Erythroblast (primary cell): ENCODE measurements around the gene SYNM.

Experiments used
- DNase-seq, 2 experiments: peaks; one replicate each; lab custom pipeline; 2025; lab: John Stamatoyannopoulos, UW
- GATA1 ChIP-seq: IDR thresholded peaks from 2 replicates; pipeline ENCODE4 v1.6.1; 2011; ENCODE audit warnings: low read depth, mild to moderate bottlenecking, control low read depth, low read length, moderate library complexity
- POLR2A ChIP-seq: IDR thresholded peaks from 2 replicates; pipeline ENCODE4 v1.6.1; 2011; ENCODE audit warnings: mild to moderate bottlenecking, low read length

The SYNM gene

GRCh38 chr15:99143242-99143641, 38.4 kb downstream of the SYNM start:
- TF ChIP-seq GATA1: no peak
- no peak for TF ChIP-seq POLR2A
- DNase-seq: no peak

GRCh38 chr15:99143655-99144610, 39.1 kb downstream of the SYNM start:
- no peak for TF ChIP-seq POLR2A
- TF ChIP-seq GATA1: no peak
- DNase-seq: no peak

DNA sequence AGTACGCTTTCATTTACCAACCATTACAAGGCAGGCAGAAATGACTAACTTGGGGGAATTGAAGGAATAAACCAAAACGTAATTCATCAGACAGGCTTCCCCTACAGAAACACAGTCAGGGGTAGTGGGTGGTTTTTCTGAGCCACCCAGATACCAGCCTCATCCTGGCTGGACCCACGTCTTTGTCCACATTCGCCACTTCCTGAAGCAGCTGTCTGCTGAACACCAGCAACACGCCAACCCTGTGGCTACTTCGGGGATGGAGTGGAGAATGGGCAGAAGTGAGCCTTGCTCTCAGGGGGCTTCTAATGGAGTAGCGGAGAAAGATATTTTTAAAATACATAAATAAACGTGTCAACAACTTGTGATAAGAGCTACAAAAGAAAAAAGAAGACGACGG, 40.1 kb downstream of the SYNM start:
- DNase-seq: no peak
- no peak for TF ChIP-seq POLR2A
- TF ChIP-seq GATA1: no peak

GRCh38 chr15:99145778-99146177, 40.9 kb downstream of the SYNM start:
- no peak for DNase-seq
- TF ChIP-seq GATA1 (no peak), POLR2A (no peak)

DNA sequence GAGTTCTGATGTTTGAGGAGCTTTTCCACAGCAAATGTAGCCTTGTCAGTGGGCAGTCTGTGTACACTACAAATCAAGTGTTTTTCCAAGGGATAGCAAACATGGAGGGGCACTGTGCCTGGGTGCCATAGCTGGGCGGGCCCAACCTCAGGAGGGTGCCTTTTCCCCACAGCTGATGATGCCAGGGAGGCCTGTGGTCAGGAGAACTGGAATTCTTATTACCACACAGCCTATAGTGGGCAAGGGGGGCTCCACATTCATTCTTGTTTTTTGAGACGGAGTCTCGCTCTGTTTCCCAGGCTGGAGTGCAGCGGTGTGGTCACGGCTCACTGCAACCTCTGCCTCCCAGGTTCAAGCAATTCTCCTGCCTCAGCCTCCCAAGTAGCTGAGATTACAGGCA, 41.8 kb downstream of the SYNM start:
- DNase-seq: no peak
- TF ChIP-seq GATA1 (no peak), POLR2A (no peak)

DNA sequence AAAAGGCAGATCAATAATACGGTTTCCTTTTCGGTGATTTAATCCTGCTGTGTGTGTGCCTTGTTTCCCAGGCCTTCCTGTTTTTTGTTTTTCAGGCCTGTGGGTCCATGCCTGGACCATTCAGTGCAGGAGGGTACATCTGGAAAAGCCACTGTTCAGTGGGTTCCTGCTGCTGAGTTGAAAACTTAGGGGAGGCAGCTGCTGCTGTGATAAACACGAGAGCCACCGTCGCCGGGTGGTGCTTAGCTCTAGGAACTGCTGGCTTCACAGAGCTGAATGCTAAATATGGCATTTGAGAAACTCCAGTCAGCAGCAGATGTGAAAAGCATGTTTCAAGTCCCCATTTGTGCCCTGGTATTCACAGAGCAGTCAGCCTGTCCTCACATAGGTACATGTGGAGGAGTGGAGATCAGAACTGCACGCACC, 44.0 kb downstream of the SYNM start:
- TF ChIP-seq GATA1 (no peak), POLR2A (no peak)
- DNase-seq: no peak

- TF ChIP-seq GATA1: no peak
- no peak for TF ChIP-seq POLR2A
- no peak for DNase-seq
Measured at GRCh38 chr15:99149366-99149765, 44.5 kb downstream of the SYNM start.

DNA sequence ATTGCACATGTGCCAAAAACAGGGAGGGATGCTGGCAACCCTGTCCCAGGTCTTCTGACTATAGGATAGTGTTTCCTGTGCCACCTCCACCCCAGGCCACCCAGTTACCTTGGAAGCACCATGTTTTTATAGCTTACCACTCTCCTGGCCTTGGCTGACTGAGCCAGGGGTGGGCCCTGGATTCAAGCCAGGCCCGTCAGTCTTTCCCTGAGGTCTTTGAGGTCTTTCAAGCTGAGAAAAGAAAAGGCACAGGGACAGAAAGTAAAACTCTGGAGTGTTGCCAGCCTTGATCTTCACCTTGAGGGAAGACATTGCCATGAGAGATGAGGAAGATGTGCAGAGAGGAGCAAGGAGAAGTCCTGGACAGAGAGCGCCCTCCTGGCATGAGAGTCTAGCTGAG, 46.3 kb downstream of the SYNM start:
- TF ChIP-seq POLR2A: no peak
- TF ChIP-seq GATA1: no peak

DNA sequence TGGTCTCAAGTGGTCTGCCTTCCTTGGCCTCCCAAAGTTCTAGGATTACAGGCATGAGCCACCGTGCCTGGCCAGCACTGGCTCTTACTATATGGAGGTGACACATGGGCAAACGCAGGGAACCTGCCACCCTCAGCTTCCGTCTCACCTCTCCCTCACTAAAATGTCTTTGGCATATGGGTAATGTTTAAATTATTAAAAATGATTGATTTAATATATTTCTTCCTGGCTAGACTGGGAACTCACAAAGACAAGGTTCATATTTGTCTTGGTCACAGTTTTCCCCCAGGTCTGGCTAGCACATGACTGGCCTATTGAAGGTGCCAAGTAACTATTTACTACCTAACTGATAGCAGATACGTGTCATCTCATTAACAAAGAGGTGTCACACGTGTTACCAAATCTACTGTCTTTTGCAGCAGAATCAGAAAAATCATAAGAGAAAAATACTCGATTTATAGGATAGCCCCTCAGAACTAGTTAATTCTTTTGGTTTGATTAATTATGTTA, 48.2 kb downstream of the SYNM start:
- no peak for DNase-seq
- TF ChIP-seq POLR2A (no peak), GATA1 (no peak)

More for the DNA sequence above, 46.3 kb downstream of the SYNM start:
- DNase-seq: no peak

- no peak for DNase-seq
Measured at GRCh38 chr15:99154271-99154670, 49.4 kb downstream of the SYNM start.

DNA sequence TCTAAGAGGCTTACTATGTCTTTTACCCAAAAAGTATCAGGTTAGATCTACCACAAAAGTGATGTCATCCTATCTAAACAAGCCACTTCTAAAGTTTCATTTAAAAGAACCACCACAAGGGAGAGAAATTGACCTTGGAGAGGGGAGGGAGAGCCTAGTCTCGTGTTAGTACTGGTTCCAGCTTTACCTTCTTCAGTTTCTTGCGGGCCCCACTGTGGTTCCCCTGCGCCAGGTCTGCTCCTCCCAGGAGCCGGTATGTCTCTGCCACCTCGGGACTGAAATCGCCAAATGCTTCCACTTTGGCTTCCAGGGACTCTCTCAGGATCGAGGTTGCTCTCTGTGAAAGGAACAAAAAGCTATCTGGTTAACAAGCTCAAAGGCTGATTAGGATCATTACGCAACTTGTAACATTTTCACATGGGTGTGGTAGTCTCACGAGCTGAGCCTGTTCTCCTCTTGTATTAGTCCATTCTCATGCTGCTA, 51.1 kb downstream of the SYNM start:
- TF ChIP-seq POLR2A (no peak), GATA1 (no peak)
- peak; percentile 13 to 32 for DNase-seq

More at GRCh38 chr15:99154271-99154670, 49.4 kb downstream of the SYNM start:
- no peak for TF ChIP-seq GATA1
- TF ChIP-seq POLR2A: no peak

GRCh38 chr15:99157456-99157855, 52.6 kb downstream of the SYNM start:
- TF ChIP-seq GATA1 (no peak), POLR2A (no peak)
- DNase-seq: no peak

GRCh38 chr15:99158626-99159412, 53.9 kb downstream of the SYNM start:
- TF ChIP-seq POLR2A (no peak), GATA1 (no peak)
- DNase-seq: no peak
